DLD1 (cell line): Measurements from ENCODE around the gene CMYA5.

Experiments
- in situ Hi-C: cut with HindIII; loops from 2 replicates; pipeline ENCODE4 v1.10.0; 2017; ENCODE audit warnings: low sequenced_read_pairs

Gene CMYA5

DNA sequence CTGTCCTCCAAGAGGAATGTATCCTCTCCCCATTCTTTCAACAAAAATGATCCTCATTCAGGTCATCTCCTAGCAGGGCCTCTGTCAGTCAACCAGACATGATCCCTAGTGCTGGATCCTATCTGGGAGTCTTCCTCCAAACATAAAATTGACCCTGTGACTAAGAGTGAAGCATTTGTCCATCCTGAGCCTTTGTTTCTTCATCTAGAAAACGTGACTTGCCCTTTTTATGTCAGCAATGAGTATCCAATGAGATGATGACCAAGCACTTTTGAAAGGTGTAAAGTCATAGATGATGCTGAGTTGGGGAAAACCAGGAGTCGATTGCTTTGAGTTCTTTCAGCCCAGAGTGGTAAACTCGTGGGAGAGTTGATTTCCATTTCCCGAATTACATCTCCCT, 143.3 kb downstream of the CMYA5 start:
- in situ Hi-C loops, result loop anchor here (25.0 kb wide), 2 partner anchors 296 to 479 kb away; partner anchors contain the start of gene SPZ1

DNA sequence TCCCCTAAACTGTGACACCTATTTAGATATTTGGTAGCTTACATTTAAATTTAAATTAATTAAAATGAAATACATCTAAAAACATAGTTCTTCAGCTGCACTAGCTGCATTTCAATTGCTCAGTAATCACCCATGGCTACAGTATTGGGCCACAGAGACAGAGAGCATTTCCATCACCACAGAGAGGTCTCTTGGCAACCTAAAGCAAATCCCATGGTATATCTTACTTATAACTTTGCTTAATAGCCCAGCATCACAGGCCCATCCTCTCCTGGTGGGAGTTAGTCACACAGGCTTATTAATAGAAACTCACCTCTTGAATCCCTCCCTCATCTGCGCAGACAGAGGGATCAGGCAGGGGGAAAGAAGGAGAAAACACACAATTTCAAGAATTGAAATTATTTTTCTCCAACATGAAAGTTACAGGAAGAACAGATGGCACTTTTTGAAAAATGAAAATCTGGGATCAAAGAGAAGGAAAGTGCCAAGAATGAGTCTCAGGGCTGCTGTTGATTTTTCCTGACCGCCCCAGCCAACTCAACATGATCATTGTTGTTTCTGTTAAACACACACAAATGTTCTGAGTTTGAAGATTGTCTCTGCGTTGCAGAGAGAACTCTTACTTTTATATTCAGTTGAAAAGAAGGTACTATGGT, 144.6 kb downstream of the CMYA5 start:
- in situ Hi-C loops, result loop anchor here (25.0 kb wide), 2 partner anchors 297 to 478 kb away; partner anchors contain the start of gene SPZ1

DNA sequence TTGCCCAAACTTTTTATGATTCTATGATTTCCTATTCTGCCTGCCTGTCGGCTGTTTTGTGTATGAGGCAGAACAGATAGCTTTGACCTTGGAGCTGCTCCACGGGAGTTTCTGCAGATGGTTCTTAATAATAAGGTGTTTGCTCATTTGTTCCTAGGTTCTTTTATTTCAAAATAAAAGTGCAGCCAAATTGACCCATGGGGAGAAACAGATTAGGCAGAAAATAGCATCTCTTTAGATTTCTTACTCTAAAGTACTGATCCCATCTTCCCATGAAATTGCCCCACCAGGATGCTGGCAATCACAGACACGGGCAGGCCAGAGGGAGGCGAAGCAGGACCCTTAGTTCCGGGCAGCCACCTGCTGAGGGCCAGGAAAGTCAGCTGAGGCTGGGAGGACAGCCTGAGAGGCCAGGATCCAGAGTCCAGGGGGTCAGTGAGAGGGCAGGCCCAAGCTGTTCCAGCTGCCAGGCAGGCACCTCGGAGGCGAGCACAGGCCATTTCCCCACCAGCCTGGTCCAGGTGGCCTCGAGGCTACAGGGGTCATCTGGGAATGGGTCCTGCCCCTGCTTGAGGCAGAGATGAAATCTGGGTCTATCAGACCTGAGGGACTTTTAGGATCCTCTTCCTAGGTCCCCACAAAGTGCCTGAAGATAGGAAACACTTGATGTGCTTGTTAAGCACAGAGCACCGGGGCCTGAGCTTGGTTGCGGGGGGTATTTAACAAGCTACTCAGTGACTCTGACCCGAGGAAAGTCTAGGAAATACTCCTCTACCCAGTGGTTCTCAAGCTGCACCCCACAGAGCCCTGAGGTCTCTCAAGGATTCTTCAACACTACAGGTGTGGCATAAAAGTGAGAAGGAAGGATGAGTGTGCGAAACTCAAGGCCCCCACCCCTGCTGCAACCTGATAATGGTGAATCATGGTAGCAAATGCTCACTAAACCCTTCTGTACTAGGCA, 145.4 kb downstream of the CMYA5 start:
- in situ Hi-C loops, result loop anchor here (25.0 kb wide), 2 partner anchors 298 to 477 kb away; partner anchors contain the start of gene SPZ1

DNA sequence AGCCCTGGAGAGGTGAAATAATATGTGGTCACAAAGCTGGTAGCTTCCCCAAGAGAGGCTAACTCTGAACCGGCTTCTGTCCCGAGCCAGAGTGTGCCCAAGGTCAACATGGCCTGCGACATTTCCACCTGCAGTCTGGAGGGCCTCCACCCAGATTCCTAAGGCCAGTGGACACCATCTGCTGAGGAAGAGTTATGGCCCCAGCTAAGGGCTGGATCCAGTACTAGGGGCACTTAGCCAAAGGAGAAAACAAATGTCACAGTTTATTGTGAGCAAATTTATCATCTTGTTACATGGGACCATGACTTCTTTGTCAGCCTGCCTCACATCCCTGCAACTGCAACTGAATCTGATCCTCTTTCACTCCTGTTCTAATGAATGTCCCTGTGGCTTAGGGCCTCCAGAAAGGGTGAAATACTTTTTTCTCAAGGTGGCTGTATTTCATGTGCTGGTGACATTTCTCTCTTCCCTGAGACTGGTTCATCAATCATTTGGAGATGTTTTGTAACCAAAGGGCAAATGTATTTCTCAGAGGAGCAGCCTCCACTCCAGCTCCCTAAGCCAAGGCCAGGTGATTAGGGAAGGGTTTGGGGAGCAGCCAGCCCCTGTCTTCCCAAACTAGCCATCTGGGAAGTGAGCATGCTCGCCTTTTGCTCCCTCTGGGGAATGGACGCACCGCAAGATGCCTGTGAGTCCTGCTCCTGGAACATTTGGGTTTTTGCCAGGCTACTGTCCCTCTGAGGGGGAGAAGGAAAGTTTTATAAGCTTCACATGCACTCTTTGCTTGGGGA, 148.3 kb downstream of the CMYA5 start:
- in situ Hi-C loops, result loop anchor here (25.0 kb wide), 2 partner anchors 301 to 474 kb away; partner anchors contain the start of gene SPZ1

DNA sequence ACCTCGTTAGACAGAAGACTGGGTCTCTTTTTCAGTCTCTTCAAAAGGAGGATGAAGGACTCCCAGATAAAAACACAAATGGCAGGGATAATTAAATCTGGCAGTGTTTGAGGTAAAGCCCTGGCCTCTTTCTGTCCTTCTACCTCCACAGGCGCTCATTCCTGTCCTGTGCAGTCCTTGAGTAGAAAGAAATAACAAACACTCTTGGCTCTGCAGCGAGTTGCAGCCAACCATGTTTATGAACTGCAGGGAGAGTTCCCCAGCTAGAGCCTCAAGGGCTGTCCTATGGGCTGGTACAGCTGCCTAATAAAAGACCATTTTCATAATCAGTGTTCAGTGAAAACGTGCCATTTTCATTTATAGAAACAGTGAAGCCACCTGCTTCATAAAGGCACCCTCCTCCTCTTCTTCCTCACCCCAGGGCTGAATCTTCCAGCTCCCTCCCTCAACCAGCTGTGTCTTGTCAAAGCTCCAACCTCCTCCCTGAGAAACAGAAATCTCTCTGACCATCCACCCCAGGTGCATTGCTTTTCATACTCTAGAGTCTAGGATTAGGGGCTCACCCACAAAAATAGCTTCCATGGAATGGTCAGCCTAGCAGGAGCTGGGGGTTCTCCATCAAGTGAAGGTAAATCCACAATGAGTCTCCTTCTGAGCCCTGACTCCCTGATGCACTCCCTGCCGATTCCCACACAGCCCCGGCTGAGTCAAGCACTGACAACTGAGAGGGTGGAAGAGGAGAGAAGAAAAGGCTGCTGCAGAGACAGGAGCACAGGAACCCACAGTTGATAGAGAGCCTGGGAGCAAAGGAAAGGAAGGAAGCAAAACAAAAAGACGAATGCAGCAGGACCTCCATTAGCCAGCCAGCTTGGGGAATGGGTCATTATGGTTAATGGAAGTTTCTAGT, 150.7 kb downstream of the CMYA5 start:
- in situ Hi-C loops, result loop anchor here (25.0 kb wide), 2 partner anchors 303 to 472 kb away; partner anchors contain the start of gene SPZ1

DNA sequence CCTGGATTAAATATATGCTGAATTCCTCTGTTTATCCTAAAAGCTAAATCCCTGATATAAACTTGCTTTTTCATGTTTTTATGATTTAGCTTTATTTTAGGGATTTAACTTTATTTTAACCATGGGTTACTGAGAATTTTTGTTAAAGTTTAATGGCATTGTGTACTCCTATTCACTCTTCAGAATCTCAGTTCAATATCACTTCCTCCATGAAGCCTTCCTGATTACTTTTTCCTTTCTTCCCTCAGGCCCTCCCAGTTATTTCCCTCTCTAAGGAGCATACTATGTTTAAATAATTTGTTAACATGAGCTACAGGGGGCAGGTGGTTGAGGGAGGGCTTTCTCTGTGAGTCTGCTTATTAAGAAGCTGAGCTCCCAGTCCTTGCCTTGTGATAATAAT, 151.5 kb downstream of the CMYA5 start:
- in situ Hi-C loops, result loop anchor here (25.0 kb wide), 2 partner anchors 304 to 471 kb away; partner anchors contain the start of gene SPZ1

DNA sequence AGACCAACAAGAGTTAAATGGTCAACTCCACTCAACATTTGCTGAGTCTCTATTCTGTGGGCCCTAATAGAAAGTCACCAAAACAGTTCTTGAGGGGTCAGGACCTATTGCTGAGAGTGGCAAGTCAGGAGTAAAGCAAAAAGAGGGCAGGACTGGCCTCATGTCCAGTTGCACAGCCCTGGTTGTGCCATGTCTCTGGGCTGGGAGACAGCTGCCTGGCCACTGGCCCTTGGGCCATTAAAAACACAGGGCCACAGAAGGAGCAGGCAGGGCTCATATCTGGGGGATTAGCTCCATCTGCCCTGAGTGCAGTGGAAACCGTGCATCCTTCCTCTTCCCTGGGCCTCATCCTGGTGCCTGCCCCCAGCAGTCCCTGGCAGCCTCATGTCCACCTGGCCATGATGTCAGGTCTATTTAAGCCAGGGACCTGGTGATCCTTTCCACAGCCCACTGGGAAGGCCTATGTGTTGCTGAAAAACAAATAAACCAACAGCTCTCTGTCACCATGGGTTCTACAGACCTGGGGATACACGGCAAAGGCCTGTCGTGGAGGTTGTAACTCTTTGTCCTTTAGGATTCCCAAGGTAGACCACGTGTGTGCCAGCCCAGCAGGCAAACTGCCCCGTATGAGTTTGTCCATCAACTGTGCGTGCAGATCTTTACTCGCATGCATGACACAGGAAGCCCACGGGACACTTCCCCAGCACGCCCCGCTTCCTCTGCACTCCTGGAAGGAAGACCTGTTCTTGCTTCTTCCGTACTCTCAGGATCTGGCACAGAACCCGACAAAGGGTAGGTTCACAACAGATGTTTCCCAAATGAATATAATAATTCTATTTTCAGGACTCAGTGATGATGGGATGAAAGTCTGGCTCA, 152.6 kb downstream of the CMYA5 start:
- in situ Hi-C loops, result loop anchor here (25.0 kb wide), 2 partner anchors 305 to 470 kb away; partner anchors contain the start of gene SPZ1

DNA sequence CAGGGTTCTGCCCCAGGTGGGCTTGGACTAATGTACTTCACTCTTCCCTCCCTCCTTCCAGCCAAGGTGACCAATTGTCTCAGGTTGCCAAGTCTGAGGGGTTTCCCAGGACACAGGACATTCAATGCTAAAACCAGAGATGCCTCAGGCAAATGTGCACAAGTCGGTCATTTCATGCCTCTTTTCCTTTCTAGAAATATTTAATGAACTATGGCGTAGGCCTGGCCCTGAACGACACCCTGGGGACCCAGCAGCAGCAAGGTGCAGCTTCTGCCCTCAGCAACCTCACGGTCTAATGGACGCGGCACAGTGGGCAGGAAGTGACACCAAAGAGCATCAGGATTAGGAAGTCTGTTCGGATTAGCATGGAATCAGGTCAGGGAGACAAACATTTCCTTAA, 153.4 kb downstream of the CMYA5 start:
- in situ Hi-C loops, result loop anchor here (25.0 kb wide), 2 partner anchors 306 to 469 kb away; partner anchors contain the start of gene SPZ1

DNA sequence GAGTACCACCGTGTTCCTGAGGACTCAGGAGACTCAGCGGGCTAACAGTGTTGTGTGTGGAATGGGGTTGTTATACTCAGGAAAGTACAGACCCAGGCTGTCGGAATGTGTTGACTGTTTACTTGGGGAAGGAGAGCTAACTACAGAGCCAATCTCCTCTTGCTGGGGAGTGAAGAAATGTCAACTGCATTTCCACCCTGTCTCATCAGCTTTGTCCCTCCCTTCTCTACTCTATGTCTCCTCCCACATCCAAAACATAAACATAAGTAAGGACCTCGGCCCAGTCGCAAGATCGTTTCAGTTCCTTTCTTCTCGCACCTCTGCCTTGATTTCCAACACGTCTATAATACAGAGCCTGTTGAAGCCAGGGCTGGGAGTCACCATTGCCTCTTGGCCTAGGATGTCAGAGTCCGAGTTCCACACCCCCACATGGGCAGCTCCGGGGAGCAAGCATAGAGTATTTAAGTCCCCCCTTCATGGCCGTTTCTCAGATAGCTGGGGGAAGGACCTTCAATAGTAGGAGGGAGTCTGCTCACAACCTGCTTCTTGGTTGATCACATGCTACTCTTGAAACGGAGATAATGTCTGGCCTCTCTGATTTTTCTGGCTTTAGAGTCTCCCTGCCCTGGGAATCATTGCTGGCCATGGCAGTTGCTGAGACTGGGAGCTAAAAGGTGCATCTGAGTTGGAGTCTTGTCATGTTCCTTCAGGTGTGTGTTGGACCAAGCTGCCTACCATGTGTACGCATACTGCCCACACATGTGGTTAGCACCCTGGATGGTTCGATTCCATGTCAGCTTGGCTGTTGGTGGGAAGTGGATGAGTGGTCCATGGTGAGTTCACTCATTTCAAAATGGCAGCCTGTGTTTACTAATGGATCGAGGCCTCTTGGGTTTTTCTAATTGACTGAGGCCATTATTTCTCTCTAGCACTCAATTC, 154.1 kb downstream of the CMYA5 start:
- in situ Hi-C loops, result loop anchor here (25.0 kb wide), 2 partner anchors 306 to 469 kb away; partner anchors contain the start of gene SPZ1

DNA sequence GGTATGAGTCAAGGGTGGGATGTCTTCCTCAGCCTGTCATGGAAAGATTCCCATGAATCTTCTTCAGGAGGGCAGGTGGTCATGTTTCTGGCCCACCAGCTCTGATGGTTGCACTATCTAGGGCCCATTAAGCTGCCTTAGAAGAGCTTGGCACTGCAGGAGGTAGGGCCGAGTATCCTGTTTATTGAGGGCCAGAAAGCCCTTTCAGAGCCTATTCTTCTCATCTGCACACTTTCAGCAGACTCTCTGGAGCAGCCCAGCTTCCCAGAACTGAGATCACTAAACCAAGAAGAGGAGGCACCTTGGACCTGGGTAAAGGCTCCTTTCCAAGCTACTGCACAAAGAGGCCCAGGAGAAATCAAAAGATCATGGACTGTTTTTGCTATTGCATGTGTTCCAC, 154.9 kb downstream of the CMYA5 start:
- in situ Hi-C loops, result loop anchor here (25.0 kb wide), 2 partner anchors 307 to 468 kb away; partner anchors contain the start of gene SPZ1

DNA sequence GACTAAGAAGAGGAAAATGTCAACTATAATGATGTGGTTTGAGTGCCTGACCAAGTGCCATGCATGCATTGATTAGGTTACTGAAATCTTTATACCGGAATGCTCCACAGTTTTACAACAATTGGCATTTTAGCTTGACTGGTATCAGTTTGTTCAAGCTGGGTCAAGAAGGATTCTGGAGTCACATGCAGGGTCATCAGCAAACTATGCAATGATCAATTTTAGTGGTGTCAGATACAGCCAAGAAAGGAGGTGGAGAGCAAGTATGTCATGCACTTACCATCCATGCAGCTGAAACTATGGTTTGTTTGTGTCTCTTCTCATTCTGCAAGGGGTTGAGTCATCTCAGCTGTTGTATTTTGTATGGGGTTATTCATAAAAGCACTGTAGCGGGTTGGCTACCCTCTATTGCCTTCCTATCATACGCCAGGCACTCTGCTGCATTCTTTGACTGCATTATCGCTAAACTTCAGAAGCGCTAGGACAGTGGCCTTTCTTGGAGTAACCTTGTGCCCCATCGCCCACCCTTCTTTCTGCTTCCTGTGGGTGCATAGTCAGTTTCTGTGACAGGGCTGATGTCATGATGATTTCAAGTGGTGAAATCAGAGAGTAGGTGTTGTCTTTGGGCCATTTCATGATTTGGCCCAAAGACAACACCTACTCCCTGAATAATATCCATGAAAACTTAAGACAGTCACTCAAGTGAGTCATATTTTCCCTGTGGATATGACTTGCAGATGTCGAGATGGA, 156.0 kb downstream of the CMYA5 start:
- in situ Hi-C loops, result loop anchor here (5.0 to 25.0 kb wide), 3 partner anchors 98 to 467 kb away; partner anchors contain the start of gene SPZ1

DNA sequence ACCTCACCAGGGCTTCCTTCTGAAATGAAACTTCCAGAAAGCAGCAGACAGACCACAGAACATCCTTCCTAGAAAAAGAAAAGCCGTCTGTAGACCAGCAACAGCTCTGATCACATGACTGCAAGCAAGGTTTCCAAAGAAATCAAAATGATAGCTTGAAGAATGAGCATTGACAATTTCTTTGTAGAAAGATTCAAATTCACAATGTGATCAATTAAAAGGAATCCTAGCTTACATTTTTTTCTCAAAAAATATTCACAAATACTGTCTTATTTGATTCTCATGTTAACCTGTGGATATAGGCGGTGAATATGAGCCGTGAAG, 156.5 kb downstream of the CMYA5 start:
- in situ Hi-C loops, result loop anchor here (5.0 to 25.0 kb wide), 3 partner anchors 99 to 466 kb away; partner anchors contain the start of gene SPZ1

DNA sequence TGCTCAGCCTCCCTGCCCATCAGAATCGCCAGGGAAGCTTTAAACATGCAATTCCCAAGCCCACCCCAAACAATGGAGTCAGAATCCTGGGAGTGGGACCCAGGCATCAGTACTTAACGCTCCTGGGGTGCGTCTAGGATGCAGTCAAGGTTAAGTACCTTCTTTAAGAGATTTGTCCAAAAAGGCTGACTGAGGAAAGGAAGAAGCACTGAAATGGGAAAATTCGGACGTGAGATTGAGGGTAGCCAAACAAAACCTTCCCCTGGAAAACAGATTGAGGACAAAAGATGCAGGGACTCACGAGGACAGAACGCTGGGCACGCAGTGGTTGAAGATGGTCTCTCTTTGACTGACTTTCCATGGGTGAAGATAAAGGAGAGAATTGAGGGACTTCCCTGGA, 157.9 kb downstream of the CMYA5 start:
- in situ Hi-C loops, result loop anchor here (5.0 to 25.0 kb wide), 3 partner anchors 100 to 465 kb away; partner anchors contain the start of gene SPZ1

DNA sequence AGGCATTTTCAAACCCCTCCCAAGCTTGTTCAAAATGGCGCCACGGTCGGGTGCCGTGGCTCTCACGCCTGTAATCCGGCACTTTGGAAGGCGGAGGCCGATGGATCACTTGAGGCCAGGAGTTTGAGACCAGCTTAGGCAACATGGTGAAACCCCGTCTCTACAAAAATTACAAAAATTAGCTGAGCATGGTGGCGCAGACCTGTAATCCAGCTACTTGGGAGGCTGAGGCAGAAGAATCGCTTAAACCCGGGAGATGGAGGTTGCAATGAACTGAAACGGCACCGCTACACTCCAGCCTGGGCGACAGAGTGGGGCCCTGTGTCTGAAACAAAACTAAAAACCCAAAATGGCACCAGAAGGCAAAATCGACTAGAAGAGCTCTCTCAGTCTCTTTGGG, 159.4 kb downstream of the CMYA5 start:
- in situ Hi-C loops, result loop anchor here (5.0 to 25.0 kb wide), 3 partner anchors 102 to 463 kb away; partner anchors contain the start of gene SPZ1
